ENCODE data around the gene CNBD2.

- TF ChIP-seq, protein P1, sequence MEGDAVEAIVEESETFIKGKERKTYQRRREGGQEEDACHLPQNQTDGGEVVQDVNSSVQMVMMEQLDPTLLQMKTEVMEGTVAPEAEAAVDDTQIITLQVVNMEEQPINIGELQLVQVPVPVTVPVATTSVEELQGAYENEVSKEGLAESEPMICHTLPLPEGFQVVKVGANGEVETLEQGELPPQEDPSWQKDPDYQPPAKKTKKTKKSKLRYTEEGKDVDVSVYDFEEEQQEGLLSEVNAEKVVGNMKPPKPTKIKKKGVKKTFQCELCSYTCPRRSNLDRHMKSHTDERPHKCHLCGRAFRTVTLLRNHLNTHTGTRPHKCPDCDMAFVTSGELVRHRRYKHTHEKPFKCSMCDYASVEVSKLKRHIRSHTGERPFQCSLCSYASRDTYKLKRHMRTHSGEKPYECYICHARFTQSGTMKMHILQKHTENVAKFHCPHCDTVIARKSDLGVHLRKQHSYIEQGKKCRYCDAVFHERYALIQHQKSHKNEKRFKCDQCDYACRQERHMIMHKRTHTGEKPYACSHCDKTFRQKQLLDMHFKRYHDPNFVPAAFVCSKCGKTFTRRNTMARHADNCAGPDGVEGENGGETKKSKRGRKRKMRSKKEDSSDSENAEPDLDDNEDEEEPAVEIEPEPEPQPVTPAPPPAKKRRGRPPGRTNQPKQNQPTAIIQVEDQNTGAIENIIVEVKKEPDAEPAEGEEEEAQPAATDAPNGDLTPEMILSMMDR (tag by site-specific recombination; IDR thresholded peaks at IDR 0.05) = no peak
- TF ChIP-seq ZSCAN30 (tag by site-specific recombination; IDR thresholded peaks at IDR 0.05) = no peak
- no peak for TF ChIP-seq YY1 (tag by site-specific recombination; IDR thresholded peaks at IDR 0.05)
- no peak for TF ChIP-seq ZNF670 (tag by site-specific recombination; IDR thresholded peaks at IDR 0.05; ENCODE audit: low read depth)
- TF ChIP-seq, protein P2, sequence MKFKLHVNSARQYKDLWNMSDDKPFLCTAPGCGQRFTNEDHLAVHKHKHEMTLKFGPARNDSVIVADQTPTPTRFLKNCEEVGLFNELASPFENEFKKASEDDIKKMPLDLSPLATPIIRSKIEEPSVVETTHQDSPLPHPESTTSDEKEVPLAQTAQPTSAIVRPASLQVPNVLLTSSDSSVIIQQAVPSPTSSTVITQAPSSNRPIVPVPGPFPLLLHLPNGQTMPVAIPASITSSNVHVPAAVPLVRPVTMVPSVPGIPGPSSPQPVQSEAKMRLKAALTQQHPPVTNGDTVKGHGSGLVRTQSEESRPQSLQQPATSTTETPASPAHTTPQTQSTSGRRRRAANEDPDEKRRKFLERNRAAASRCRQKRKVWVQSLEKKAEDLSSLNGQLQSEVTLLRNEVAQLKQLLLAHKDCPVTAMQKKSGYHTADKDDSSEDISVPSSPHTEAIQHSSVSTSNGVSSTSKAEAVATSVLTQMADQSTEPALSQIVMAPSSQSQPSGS (tag by site-specific recombination; IDR thresholded peaks at IDR 0.05; ENCODE audit: low read depth) = no peak
- no peak for TF ChIP-seq ZNF274 (IDR thresholded peaks at IDR 0.05; ENCODE audit: low read length)
- TF ChIP-seq ZNF274 (tag by site-specific recombination; IDR thresholded peaks at IDR 0.05; ENCODE audit: borderline replicate concordance) = no peak
- TF ChIP-seq ZNF629 (tag by site-specific recombination; IDR thresholded peaks at IDR 0.05) = no peak
Observed at GRCh38 chr20:36043441-36043840, 75.1 kb downstream of the CNBD2 start.
